Measurements from ENCODE around the gene CMTM7. TPM values are rescaled to one million over a fixed set of nuclear protein-coding genes. Genes with fewer than 3 reads are reported as not detected.

The CMTM7 gene
- total and polyA plus RNA-seq, 2 of the 8 experiments (the other 6 are each of a cell fraction or from before 2014, with no cell fraction given) = 33.3 to 65.8 TPM

DNA sequence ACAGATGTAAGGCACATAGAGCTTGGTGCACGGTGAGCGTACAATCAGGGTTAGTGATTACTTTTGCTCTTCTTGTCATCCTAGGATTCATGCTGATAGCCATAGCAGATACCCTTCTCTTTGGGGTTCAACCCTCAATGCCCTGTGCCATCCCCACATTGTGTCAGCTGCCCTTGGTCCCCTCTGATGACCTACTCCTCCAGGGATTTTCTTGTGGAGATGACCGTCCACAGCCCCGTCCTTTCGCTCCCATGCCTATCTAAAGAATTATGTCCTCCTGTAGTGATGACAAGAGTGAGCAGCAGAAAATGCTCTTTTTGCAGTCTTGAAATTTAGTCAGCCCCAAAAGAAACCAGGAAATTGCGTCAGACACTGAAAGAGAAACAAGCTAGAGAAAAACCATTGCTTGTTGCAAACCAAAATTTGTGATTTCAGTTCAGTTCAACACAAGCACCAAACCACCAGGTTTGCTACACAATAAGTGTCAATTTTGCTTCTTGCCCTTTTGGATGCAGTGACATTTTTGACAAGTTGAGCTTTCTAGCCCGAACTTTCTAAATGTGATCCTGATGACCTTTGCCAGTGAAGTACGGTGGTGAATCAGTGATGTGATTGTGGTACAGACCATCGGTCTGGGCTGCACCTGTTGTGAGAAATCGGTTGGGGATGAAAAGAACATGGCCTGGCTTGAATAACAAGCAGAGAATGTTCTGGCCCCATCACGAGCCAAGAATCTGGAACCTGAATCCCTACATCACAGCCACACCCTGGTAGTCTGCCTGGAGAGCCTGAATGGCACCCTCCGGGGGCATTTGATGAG, 41.3 kb downstream of the CMTM7 start:
- H4K20me1 ChIP-seq (replicated peaks in 1 of 2; ENCODE audit: control insufficient read depth in 1 of 2, insufficient read depth in 2 of 2, low read length in 2 of 2) = peaks cover 3% of the 10 kb centered on the region in 2 experiments
- no peak overlapping the region for H4K5ac ChIP-seq (ENCODE audit: insufficient read length, low read depth, low read length)
- H3K4me1 ChIP-seq (replicated peaks in 1 of 4; ENCODE audit: control insufficient read depth in 3 of 4, insufficient read depth in 4 of 4, low read length in 3 of 4) = peaks cover 0 to 3% (median 1%) of the 10 kb centered on the region in 4 experiments; a peak in 1 of 7 replicates
- H3K14ac ChIP-seq (ENCODE audit: insufficient read length) = no peak overlapping the region
- FAIRE-seq = no peak
- H4K91ac ChIP-seq (replicated peaks; ENCODE audit: insufficient read length, low read length) = no peak overlapping the region
- H3K23me2 ChIP-seq (ENCODE audit: low read depth, low read length) = no peaks in the 10 kb centered on the region
- no peak overlapping the region for H3K56ac ChIP-seq (replicated peaks; ENCODE audit: insufficient read length, low read depth, low read length)
- H2BK12ac ChIP-seq (ENCODE audit: low read depth, low read length) = no peak overlapping the region
- no peak overlapping the region for H2BK20ac ChIP-seq (ENCODE audit: low read length)
- H3K79me1 ChIP-seq (ENCODE audit: low read depth, low read length) = peaks cover 2% of the 10 kb centered on the region; the same call in 1 of the 2 replicates
- ChIA-PET POLR2A (ENCODE audit: partially characterized antibody) (interaction anchor here (0.6 to 1.0 kb wide), 2 partner anchors 137 to 682 kb away, joined by 3 to 4 read pairs; no protein-coding TSS in a partner anchor), CTCF (ENCODE audit: partially characterized antibody) (interaction anchor here (0.7 to 1.8 kb wide), 5 partner anchors 11 to 35 kb away, joined by 3 to 8 read pairs (median 3); no protein-coding TSS in a partner anchor)
- H2BK120ac ChIP-seq (replicated peaks; ENCODE audit: low read depth, low read length) = no peak overlapping the region
- no peak overlapping the region for H3K4ac ChIP-seq (replicated peaks; ENCODE audit: insufficient read length, low read depth, low read length)
- H3K27me3 ChIP-seq (replicated peaks in 1 of 4; ENCODE audit: control insufficient read depth in 3 of 4, extremely low read depth in 1 of 4, insufficient read depth in 3 of 4, low read length in 3 of 4) = no peaks in the 10 kb centered on the region
- H2BK15ac ChIP-seq (ENCODE audit: low read length) = no peak overlapping the region
- 93% methylated on average over 12 of the region's 12 CpGs; no CpG with 5 or more reads in 1 of the 2 experiments for WGBS, 2 experiments (ENCODE audit: extremely low coverage in 1 of 2, insufficient coverage in 1 of 2, insufficient read length in 1 of 2, insufficient replicate concordance in 2 of 2, low coverage in 1 of 2, low lambda C conversion rate in 2 of 2, missing lambda C conversion rate in 1 of 2)
- H3K18ac ChIP-seq (ENCODE audit: extremely low read depth, low read length) = no peak overlapping the region
- H3K4me3 ChIP-seq (ENCODE audit: extremely low read depth in 1 of 4, insufficient read depth in 2 of 4, low read depth in 3 of 4, low read length in 4 of 4) = no peak overlapping the region
- H4K8ac ChIP-seq (ENCODE audit: extremely low read depth, insufficient read depth, low read length) = no peak overlapping the region
- H3K27ac ChIP-seq (ENCODE audit: low read depth, low read length) = no peak overlapping the region
- peak in 1 of 2 experiments; percentile 24 for DNase-seq (ENCODE audit: low read depth in 1 of 2, low spot score in 2 of 2)
- no peak overlapping the region for H3K9ac ChIP-seq (replicated peaks in 1 of 4; ENCODE audit: extremely low read depth in 1 of 4, low read depth in 3 of 4, low read length in 3 of 4)
- H3K79me2 ChIP-seq (ENCODE audit: control insufficient read depth in 1 of 2, insufficient read depth in 2 of 2, low read length in 2 of 2) = peaks cover 0 to 8% of the 10 kb centered on the region in 2 experiments; a peak in 1 of 4 replicates
- no peak overlapping the region for H3K4me2 ChIP-seq (ENCODE audit: insufficient read depth in 1 of 2, low read depth in 2 of 2, low read length in 2 of 2)
- H2AK5ac ChIP-seq (ENCODE audit: low read depth, low read length) = no peak overlapping the region
- no peaks in the 10 kb centered on the region for H3K9me3 ChIP-seq (ENCODE audit: insufficient read depth in 2 of 2, low read depth in 1 of 2, low read length in 1 of 2)
- H3K23ac ChIP-seq (ENCODE audit: insufficient read length) = no peak overlapping the region
- no peak overlapping the region for H2BK5ac ChIP-seq (ENCODE audit: low read depth, low read length)
- H2AFZ ChIP-seq (ENCODE audit: low read length) = no peak overlapping the region
- no peaks in the 10 kb centered on the region for H3K36me3 ChIP-seq (ENCODE audit: control insufficient read depth in 2 of 4, insufficient read depth in 4 of 4, low read length in 3 of 4)
- TF ChIP-seq CREB1 (IDR thresholded peaks at IDR 0.05) = no peak
- TF ChIP-seq SRF (IDR thresholded peaks at IDR 0.05; ENCODE audit: low read depth, low read length) = no peak
- TF ChIP-seq TAF1 (IDR thresholded peaks at IDR 0.05; ENCODE audit: low read depth, low read length) = no peak
- TF ChIP-seq TCF12 (IDR thresholded peaks at IDR 0.05; ENCODE audit: low read depth, low read length) = no peak
- TF ChIP-seq RFX5 (IDR thresholded peaks at IDR 0.05; ENCODE audit: borderline replicate concordance, low read depth, low read length) = no peak
- TF ChIP-seq, protein P1, sequence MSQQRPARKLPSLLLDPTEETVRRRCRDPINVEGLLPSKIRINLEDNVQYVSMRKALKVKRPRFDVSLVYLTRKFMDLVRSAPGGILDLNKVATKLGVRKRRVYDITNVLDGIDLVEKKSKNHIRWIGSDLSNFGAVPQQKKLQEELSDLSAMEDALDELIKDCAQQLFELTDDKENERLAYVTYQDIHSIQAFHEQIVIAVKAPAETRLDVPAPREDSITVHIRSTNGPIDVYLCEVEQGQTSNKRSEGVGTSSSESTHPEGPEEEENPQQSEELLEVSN (IDR thresholded peaks at IDR 0.05) = no peak
- TF ChIP-seq, protein P2, sequence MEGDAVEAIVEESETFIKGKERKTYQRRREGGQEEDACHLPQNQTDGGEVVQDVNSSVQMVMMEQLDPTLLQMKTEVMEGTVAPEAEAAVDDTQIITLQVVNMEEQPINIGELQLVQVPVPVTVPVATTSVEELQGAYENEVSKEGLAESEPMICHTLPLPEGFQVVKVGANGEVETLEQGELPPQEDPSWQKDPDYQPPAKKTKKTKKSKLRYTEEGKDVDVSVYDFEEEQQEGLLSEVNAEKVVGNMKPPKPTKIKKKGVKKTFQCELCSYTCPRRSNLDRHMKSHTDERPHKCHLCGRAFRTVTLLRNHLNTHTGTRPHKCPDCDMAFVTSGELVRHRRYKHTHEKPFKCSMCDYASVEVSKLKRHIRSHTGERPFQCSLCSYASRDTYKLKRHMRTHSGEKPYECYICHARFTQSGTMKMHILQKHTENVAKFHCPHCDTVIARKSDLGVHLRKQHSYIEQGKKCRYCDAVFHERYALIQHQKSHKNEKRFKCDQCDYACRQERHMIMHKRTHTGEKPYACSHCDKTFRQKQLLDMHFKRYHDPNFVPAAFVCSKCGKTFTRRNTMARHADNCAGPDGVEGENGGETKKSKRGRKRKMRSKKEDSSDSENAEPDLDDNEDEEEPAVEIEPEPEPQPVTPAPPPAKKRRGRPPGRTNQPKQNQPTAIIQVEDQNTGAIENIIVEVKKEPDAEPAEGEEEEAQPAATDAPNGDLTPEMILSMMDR (IDR thresholded peaks at IDR 0.05; ENCODE audit: control extremely low read depth in 1 of 3, insufficient read depth in 1 of 3, low read depth in 1 of 3, low read length in 3 of 3) = no peak
- no peak for TF ChIP-seq GABPA (IDR thresholded peaks at IDR 0.05; ENCODE audit: borderline replicate concordance, insufficient read depth, low read length)
- TF ChIP-seq EZH2 (IDR thresholded peaks at IDR 0.05; ENCODE audit: low read depth, low read length, severe bottlenecking) = no peak
